H9 (cell line): ENCODE results near the gene FAM229B. TPM values are rescaled to one million over a fixed set of nuclear protein-coding genes. Genes with fewer than 3 reads are reported as not detected.

Experiments used
- DNase-seq: peaks from one replicate; pipeline ENCODE4 v3.0.0-alpha.2; 2017
- H2AFZ ChIP-seq: one replicate; pipeline ENCODE4 v1.6.1; 2013; ENCODE audit warnings: mild to moderate bottlenecking, low read length, control low read depth, moderate library complexity
- H2AK5ac ChIP-seq: 2 replicates; pipeline ENCODE4 v1.6.1; 2013; ENCODE audit warnings: low read length, control low read depth, mixed read lengths; ENCODE audit not compliant: insufficient read length
- H2BK120ac ChIP-seq: one replicate; pipeline ENCODE4 v1.6.1; 2013; ENCODE audit warnings: low read depth, mild to moderate bottlenecking, low read length, control low read depth, inconsistent platforms; ENCODE audit not compliant: poor library complexity, severe bottlenecking
- H2BK12ac ChIP-seq: 2 replicates; pipeline ENCODE4 v1.6.1; 2013; ENCODE audit warnings: low read length, control low read depth, mixed read lengths, low read depth; ENCODE audit not compliant: insufficient read length
- H2BK15ac ChIP-seq: 2 replicates; pipeline ENCODE4 v1.6.1; 2013; ENCODE audit warnings: low read depth, low read length, control low read depth
- H2BK20ac ChIP-seq: one replicate; pipeline ENCODE4 v1.6.1; 2013; ENCODE audit warnings: low read depth, mild to moderate bottlenecking, low read length, control low read depth, inconsistent platforms; ENCODE audit not compliant: poor library complexity, severe bottlenecking
- H2BK5ac ChIP-seq: 2 replicates; pipeline ENCODE4 v1.6.1; 2013; ENCODE audit warnings: low read length, control low read depth, mixed read lengths; ENCODE audit not compliant: insufficient read length
- H3K14ac ChIP-seq: 2 replicates; pipeline ENCODE4 v1.6.1; 2013; ENCODE audit warnings: low read length, control low read depth; ENCODE audit not compliant: insufficient read depth
- H3K18ac ChIP-seq: 2 replicates; pipeline ENCODE4 v1.6.1; 2013; ENCODE audit warnings: low read depth, mild to moderate bottlenecking, mixed read lengths, low read length, control low read depth; ENCODE audit not compliant: insufficient read length
- H3K23ac ChIP-seq: 2 replicates; pipeline ENCODE4 v1.6.1; 2013; ENCODE audit warnings: low read length, control low read depth, mixed read lengths, low read depth; ENCODE audit not compliant: insufficient read length
- H3K23me2 ChIP-seq: 2 replicates; pipeline ENCODE4 v1.6.1; 2013; ENCODE audit warnings: low read depth, mild to moderate bottlenecking, mixed read lengths, low read length, control low read depth; ENCODE audit not compliant: insufficient read length, poor library complexity, severe bottlenecking
- H3K27ac ChIP-seq: 2 replicates; pipeline ENCODE4 v1.5.1; 2013; ENCODE audit warnings: low read length, control low read depth, mixed read lengths, low read depth; ENCODE audit not compliant: insufficient read length
- H3K27me3 ChIP-seq: 2 replicates; pipeline ENCODE4 v1.6.1; 2013; ENCODE audit warnings: low read length, control low read depth, inconsistent platforms; ENCODE audit not compliant: insufficient read depth
- H3K4ac ChIP-seq: 2 replicates; pipeline ENCODE4 v1.6.1; 2013; ENCODE audit warnings: low read depth, mild to moderate bottlenecking, control low read depth, inconsistent platforms, low read length, moderate library complexity
- H3K4me1 ChIP-seq: 2 replicates; pipeline ENCODE4 v1.6.1; 2013; ENCODE audit warnings: low read length, control low read depth, inconsistent platforms; ENCODE audit not compliant: insufficient read depth
- H3K4me2 ChIP-seq: 2 replicates; pipeline ENCODE4 v1.6.1; 2013; ENCODE audit warnings: low read length, control low read depth, mixed read lengths; ENCODE audit not compliant: insufficient read length, insufficient read depth
- H3K56ac ChIP-seq: 2 replicates; pipeline ENCODE4 v1.6.1; 2013; ENCODE audit warnings: low read depth, mild to moderate bottlenecking, mixed read lengths, low read length, control low read depth; ENCODE audit not compliant: insufficient read length
- H3K79me1 ChIP-seq: 2 replicates; pipeline ENCODE4 v1.6.1; 2013; ENCODE audit warnings: low read depth, mild to moderate bottlenecking, moderate library complexity, low read length, control low read depth, inconsistent platforms; ENCODE audit not compliant: insufficient read depth, poor library complexity, severe bottlenecking
- H3K79me2 ChIP-seq: 2 replicates; pipeline ENCODE4 v1.6.1; 2013; ENCODE audit warnings: low read length, control low read depth, inconsistent platforms; ENCODE audit not compliant: insufficient read depth
- H3K9ac ChIP-seq: 2 replicates; pipeline ENCODE4 v1.6.1; 2013; ENCODE audit warnings: low read length, control low read depth, mixed read lengths; ENCODE audit not compliant: insufficient read length; ENCODE audit errors: extremely low read depth
- H3K9me3 ChIP-seq: one replicate; pipeline ENCODE4 v1.6.1; 2013; ENCODE audit warnings: low read depth, low read length, inconsistent platforms; ENCODE audit not compliant: control insufficient read depth
- H3T11ph ChIP-seq: one replicate; pipeline ENCODE4 v1.6.1; 2013; ENCODE audit warnings: mild to moderate bottlenecking, low read length, control low read depth, inconsistent platforms
- H4K20me1 ChIP-seq: one replicate; pipeline ENCODE4 v1.6.1; 2013; ENCODE audit not compliant: control insufficient read depth, insufficient read length, insufficient read depth
- H4K5ac ChIP-seq: 2 replicates; pipeline ENCODE4 v1.6.1; 2013; ENCODE audit warnings: low read depth, mild to moderate bottlenecking, mixed read lengths, low read length, control low read depth; ENCODE audit not compliant: insufficient read length
- H4K8ac ChIP-seq: replicated peaks from 2 replicates; pipeline ENCODE4 v1.6.1; 2013; ENCODE audit warnings: low read length, control low read depth, mixed read lengths, low read depth; ENCODE audit not compliant: insufficient read length
- H4K91ac ChIP-seq: 2 replicates; pipeline ENCODE4 v1.6.1; 2013; ENCODE audit warnings: low read depth, mild to moderate bottlenecking, moderate library complexity, mixed read lengths, low read length, control low read depth; ENCODE audit not compliant: insufficient read length
- H3K27ac Mint-ChIP-seq, 3 experiments: 2 replicates in 2 of 3; 3 replicates in 1 of 3; pipeline ENCODE4 v1.8.0; 2020 to 2021; ENCODE audit warnings: mixed read lengths in 3 of 3, mild to moderate bottlenecking in 1 of 3, moderate library complexity in 1 of 3
- H3K27me3 Mint-ChIP-seq: 2 replicates; pipeline ENCODE4 v1.8.0; 2021; ENCODE audit warnings: low read depth, mild to moderate bottlenecking, moderate library complexity, mixed read lengths
- H3K36me3 Mint-ChIP-seq, 3 experiments: 2 replicates in 2 of 3; 3 replicates in 1 of 3; pipeline ENCODE4 v1.8.0; 2020 to 2021; ENCODE audit warnings: low read depth in 3 of 3, mixed read lengths in 3 of 3; ENCODE audit not compliant: insufficient read depth in 1 of 3
- H3K4me1 Mint-ChIP-seq, 2 experiments: 2 replicates each; pipeline ENCODE4 v1.8.0; 2020; ENCODE audit warnings: mixed read lengths in 2 of 2
- H3K4me3 Mint-ChIP-seq, 2 experiments: 2 replicates in 1 of 2; 3 replicates in 1 of 2; pipeline ENCODE4 v1.8.0; 2020 to 2021; ENCODE audit warnings: mild to moderate bottlenecking in 2 of 2, mixed read lengths in 2 of 2, moderate library complexity in 1 of 2
- H3K9me3 Mint-ChIP-seq, 2 experiments: 2 replicates in 1 of 2; 3 replicates in 1 of 2; pipeline ENCODE4 v1.8.0; 2020; ENCODE audit warnings: mild to moderate bottlenecking in 2 of 2, mixed read lengths in 2 of 2, moderate library complexity in 1 of 2
- WGBS: extraction: QIAGEN DNeasy Blood & Tissue Kit; methylation state at CpG from one replicate; pipeline ENCODE4 v1.1.7; 2013; ENCODE audit warnings: missing lambda C conversion rate, low lambda C conversion rate, mixed read lengths; ENCODE audit not compliant: insufficient read length; ENCODE audit errors: extremely low coverage; 5-methylcytosine and 5-hydroxymethylcytosine counted together
- total RNA-seq: library from RNA; stranded (reverse); gene quantifications from 2 replicates; pipeline ENCODE4 v1.2.1, GENCODE V29; 2021
- TF ChIP-seq, protein P1 (sequence below): fragments of 200-600 bp; sonication (generic); conservative IDR thresholded peaks from 3 replicates; pipeline ENCODE4 v1.8.0; 2021; ENCODE audit warnings: antibody characterized with exemption, mild to moderate bottlenecking

The FAM229B gene
- total RNA-seq, 1 experiment from 2014 or later = 8.2 TPM

DNA sequence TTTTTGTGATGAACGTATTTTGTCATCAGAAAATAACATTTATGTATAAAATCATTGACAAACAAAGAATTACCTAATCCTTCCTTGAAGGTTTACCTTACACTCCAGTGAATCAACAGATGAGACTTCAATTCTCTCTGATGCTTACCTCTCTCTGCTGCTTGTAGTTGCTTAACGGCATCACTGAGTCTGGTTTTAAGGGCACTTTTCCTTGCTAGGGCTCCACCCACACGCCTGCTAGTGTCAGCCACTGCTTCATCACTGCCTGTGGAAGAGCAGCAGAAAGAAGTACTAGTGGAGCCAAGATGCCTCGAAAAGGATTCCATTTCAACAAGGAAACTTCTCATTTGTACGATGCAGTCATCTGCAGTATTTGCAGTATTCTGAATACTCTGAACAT, 63.0 kb downstream of the FAM229B start:
- Mint-ChIP-seq H3K27ac (no peak overlapping the region), H3K36me3 (no peaks in the 10 kb centered on the region), H3K4me3 (no peak overlapping the region), H3K4me1 (no peaks in the 10 kb centered on the region), H3K27me3 (no peaks in the 10 kb centered on the region), H3K9me3 (no peaks in the 10 kb centered on the region)
- no peak for DNase-seq
- Histone ChIP-seq H4K8ac (no peak overlapping the region), H3K4ac (no peak overlapping the region), H2AFZ (no peak overlapping the region), H2BK15ac (no peak overlapping the region), H3K56ac (no peak overlapping the region), H3K9ac (no peak overlapping the region), H3K14ac (no peak overlapping the region), H3T11ph (no peak overlapping the region), H2BK120ac (no peak overlapping the region), H3K18ac (no peak overlapping the region), H3K23ac (no peak overlapping the region), H2BK12ac (no peak overlapping the region), H3K79me1 (no peaks in the 10 kb centered on the region), H3K23me2 (no peaks in the 10 kb centered on the region), H3K9me3 (no peaks in the 10 kb centered on the region), H3K4me2 (no peak overlapping the region), H2BK5ac (no peak overlapping the region), H3K27ac (no peak overlapping the region), H3K27me3 (no peaks in the 10 kb centered on the region), H3K79me2 (no peaks in the 10 kb centered on the region), H2AK5ac (no peak overlapping the region), H4K91ac (no peak overlapping the region), H4K20me1 (no peaks in the 10 kb centered on the region), H4K5ac (no peak overlapping the region), H2BK20ac (no peak overlapping the region), H3K4me1 (no peaks in the 10 kb centered on the region)
- TF ChIP-seq, protein P1, sequence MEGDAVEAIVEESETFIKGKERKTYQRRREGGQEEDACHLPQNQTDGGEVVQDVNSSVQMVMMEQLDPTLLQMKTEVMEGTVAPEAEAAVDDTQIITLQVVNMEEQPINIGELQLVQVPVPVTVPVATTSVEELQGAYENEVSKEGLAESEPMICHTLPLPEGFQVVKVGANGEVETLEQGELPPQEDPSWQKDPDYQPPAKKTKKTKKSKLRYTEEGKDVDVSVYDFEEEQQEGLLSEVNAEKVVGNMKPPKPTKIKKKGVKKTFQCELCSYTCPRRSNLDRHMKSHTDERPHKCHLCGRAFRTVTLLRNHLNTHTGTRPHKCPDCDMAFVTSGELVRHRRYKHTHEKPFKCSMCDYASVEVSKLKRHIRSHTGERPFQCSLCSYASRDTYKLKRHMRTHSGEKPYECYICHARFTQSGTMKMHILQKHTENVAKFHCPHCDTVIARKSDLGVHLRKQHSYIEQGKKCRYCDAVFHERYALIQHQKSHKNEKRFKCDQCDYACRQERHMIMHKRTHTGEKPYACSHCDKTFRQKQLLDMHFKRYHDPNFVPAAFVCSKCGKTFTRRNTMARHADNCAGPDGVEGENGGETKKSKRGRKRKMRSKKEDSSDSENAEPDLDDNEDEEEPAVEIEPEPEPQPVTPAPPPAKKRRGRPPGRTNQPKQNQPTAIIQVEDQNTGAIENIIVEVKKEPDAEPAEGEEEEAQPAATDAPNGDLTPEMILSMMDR = no peak
- WGBS = no CpG with 5 or more reads among the region's 5 CpGs

Other genes starting within 250 kb of the FAM229B start
- gene FYN, start 214.1 kb upstream of the FAM229B start, total RNA-seq = 63.3 and 64.8 TPM in 2 replicates
- not detected in 2 replicates for gene CCN6, start 33.5 kb upstream of the FAM229B start, total RNA-seq
- gene TUBE1, start 109 bp upstream of the FAM229B start, total RNA-seq = 11.6 and 12.9 TPM in 2 replicates
- 1.0 and 1.1 TPM in 2 replicates for gene LAMA4, start 167.0 kb downstream of the FAM229B start, total RNA-seq